Trophoblast cell (in vitro differentiated cells and primary cell): ENCODE data around the gene TRIM24.
"Not testable (repeated sequence)": the region's sequence is repeated elsewhere in the genome, so short reads cannot be mapped to it uniquely, and the experiment has no call there.

Experiments used
- DNase-seq, 2 donors: peaks; one replicate each; pipeline ENCODE4 v3.0.0-alpha.2; 2016
- H2AFZ ChIP-seq: 2 replicates; pipeline ENCODE4 v1.6.1; 2013; ENCODE audit warnings: low read length, moderate library complexity, mild to moderate bottlenecking; ENCODE audit not compliant: insufficient read depth, poor library complexity
- H2AK5ac ChIP-seq: 2 replicates; pipeline ENCODE4 v1.6.1; 2013; ENCODE audit warnings: mild to moderate bottlenecking, low read length
- H2BK120ac ChIP-seq: 2 replicates; pipeline ENCODE4 v1.6.1; 2013; ENCODE audit warnings: low read length, mild to moderate bottlenecking, moderate library complexity; ENCODE audit not compliant: insufficient read depth, poor library complexity
- H2BK12ac ChIP-seq: 2 replicates; pipeline ENCODE4 v1.6.1; 2013; ENCODE audit warnings: mild to moderate bottlenecking, low read length, moderate library complexity
- H2BK5ac ChIP-seq: 2 replicates; pipeline ENCODE4 v1.6.1; 2013; ENCODE audit warnings: low read length, low read depth, moderate library complexity, mild to moderate bottlenecking; ENCODE audit not compliant: poor library complexity
- H3K14ac ChIP-seq: 2 replicates; pipeline ENCODE4 v1.6.1; 2013; ENCODE audit warnings: mild to moderate bottlenecking, low read length
- H3K18ac ChIP-seq: 2 replicates; pipeline ENCODE4 v1.6.1; 2013; ENCODE audit warnings: mild to moderate bottlenecking, low read length
- H3K23ac ChIP-seq: 2 replicates; pipeline ENCODE4 v1.6.1; 2013; ENCODE audit warnings: low read length
- H3K27ac ChIP-seq: 2 replicates; pipeline ENCODE4 v1.5.1; 2013; ENCODE audit warnings: low read depth, mild to moderate bottlenecking, inconsistent platforms, low read length, moderate library complexity
- H3K27me3 ChIP-seq: 2 replicates; pipeline ENCODE4 v1.6.1; 2013; ENCODE audit warnings: inconsistent platforms, mild to moderate bottlenecking, low read length, moderate library complexity; ENCODE audit not compliant: insufficient read depth
- H3K36me3 ChIP-seq, 2 experiments: 1 replicate in 1 of 2; 2 replicates in 1 of 2; pipeline ENCODE4 v1.6.1; 2013; ENCODE audit warnings: low read length in 2 of 2, mild to moderate bottlenecking in 2 of 2, moderate library complexity in 1 of 2; ENCODE audit not compliant: insufficient read depth in 2 of 2, control insufficient read depth in 1 of 2
- H3K4ac ChIP-seq: 2 replicates; pipeline ENCODE4 v1.6.1; 2013; ENCODE audit warnings: low read depth, mild to moderate bottlenecking, low read length, moderate library complexity
- H3K4me1 ChIP-seq, 2 experiments: 1 replicate in 1 of 2; 2 replicates in 1 of 2; pipeline ENCODE4 v1.6.1; 2013; ENCODE audit warnings: low read length in 2 of 2, mild to moderate bottlenecking in 2 of 2, moderate library complexity in 1 of 2; ENCODE audit not compliant: insufficient read depth in 2 of 2, control insufficient read depth in 1 of 2
- H3K4me2 ChIP-seq: 2 replicates; pipeline ENCODE4 v1.6.1; 2013; ENCODE audit warnings: inconsistent platforms, mild to moderate bottlenecking, low read length, moderate library complexity
- H3K4me3 ChIP-seq: 2 replicates; pipeline ENCODE4 v1.5.1; 2013; ENCODE audit warnings: mild to moderate bottlenecking, low read depth, low read length, inconsistent platforms
- H3K79me1 ChIP-seq: one replicate; pipeline ENCODE4 v1.6.1; 2013; ENCODE audit warnings: low read length
- H3K79me2 ChIP-seq: 2 replicates; pipeline ENCODE4 v1.6.1; 2013; ENCODE audit warnings: low read length, mild to moderate bottlenecking; ENCODE audit not compliant: control insufficient read depth, insufficient read depth, poor library complexity
- H3K9ac ChIP-seq: 2 replicates; pipeline ENCODE4 v1.6.1; 2013; ENCODE audit warnings: mild to moderate bottlenecking, low read length
- H3K9me3 ChIP-seq: 2 replicates; pipeline ENCODE4 v1.6.1; 2013; ENCODE audit warnings: low read depth, mild to moderate bottlenecking, control low read depth, inconsistent platforms, low read length; ENCODE audit not compliant: insufficient read depth
- H4K12ac ChIP-seq: 2 replicates; pipeline ENCODE4 v1.6.1; 2013; ENCODE audit warnings: low read depth, mild to moderate bottlenecking, low read length, moderate library complexity
- H4K8ac ChIP-seq: 2 replicates; pipeline ENCODE4 v1.6.1; 2013; ENCODE audit warnings: low read depth, mild to moderate bottlenecking, low read length, moderate library complexity
- H4K91ac ChIP-seq: one replicate; pipeline ENCODE4 v1.6.1; 2013; ENCODE audit warnings: low read depth, mild to moderate bottlenecking, low read length, moderate library complexity
- WGBS: extraction: QIAGEN DNeasy Blood & Tissue Kit; methylation state at CpG from one replicate; pipeline ENCODE4 v1.1.7; 2013; ENCODE audit warnings: missing lambda C conversion rate; ENCODE audit not compliant: insufficient read length, insufficient coverage; ENCODE audit errors: extremely low coverage; 5-methylcytosine and 5-hydroxymethylcytosine counted together

The TRIM24 gene

GRCh38 chr7:138481447-138482380 lies 21.7 kb downstream of the TRIM24 start:
- H3K79me1 ChIP-seq, result no peaks in the 10 kb centered on the region

GRCh38 chr7:138483531-138483930 lies 23.5 kb downstream of the TRIM24 start:
- H3K79me2 ChIP-seq, result peaks cover 14% of the 10 kb centered on the region
- H3K79me1 ChIP-seq, result no peaks in the 10 kb centered on the region
- no peak overlapping the region for H3K4me3 ChIP-seq
- no peak overlapping the region for H3K27ac ChIP-seq
- no peak overlapping the region for H2AK5ac ChIP-seq
- no peak overlapping the region for H3K23ac ChIP-seq
- peak overlapping the region; percentile 97 for H3K4ac ChIP-seq
- H3K14ac ChIP-seq, result no peak overlapping the region
- H4K91ac ChIP-seq, result no peak overlapping the region
- no peak overlapping the region for H3K18ac ChIP-seq
- DNase-seq, result no peak
- H2BK5ac ChIP-seq, result no peak overlapping the region
- H2AFZ ChIP-seq, result no peak overlapping the region
- H2BK12ac ChIP-seq, result no peak overlapping the region
- WGBS, result no CpG with 5 or more reads among the region's 2 CpGs
- H3K36me3 ChIP-seq, result peaks cover 0 to 2% of the 10 kb centered on the region in 2 experiments
- no peaks in the 10 kb centered on the region for H3K9me3 ChIP-seq
- H4K12ac ChIP-seq, result no peak overlapping the region
- H3K9ac ChIP-seq, result no peak overlapping the region
- no peaks in the 10 kb centered on the region for H3K27me3 ChIP-seq
- H4K8ac ChIP-seq, result no peak overlapping the region
- H3K4me2 ChIP-seq, result no peak overlapping the region
- H2BK120ac ChIP-seq, result no peak overlapping the region
- H3K4me1 ChIP-seq, result peaks cover 0 to 2% of the 10 kb centered on the region in 2 experiments

More at GRCh38 chr7:138481447-138482380, 21.7 kb downstream of the TRIM24 start:
- Histone ChIP-seq H3K9ac (no peak overlapping the region), H3K4ac (peak overlapping the region; percentile 78), H2AK5ac (no peak overlapping the region), H2BK5ac (no peak overlapping the region), H3K4me2 (no peak overlapping the region), H4K8ac (no peak overlapping the region), H4K91ac (no peak overlapping the region), H3K27me3 (no peaks in the 10 kb centered on the region), H2BK12ac (no peak overlapping the region), H3K4me3 (no peak overlapping the region), H3K4me1 (peaks cover 0 to 4% of the 10 kb centered on the region in 2 experiments), H3K23ac (no peak overlapping the region), H3K27ac (no peak overlapping the region), H3K18ac (no peak overlapping the region), H3K9me3 (no peaks in the 10 kb centered on the region), H4K12ac (no peak overlapping the region), H3K14ac (no peak overlapping the region), H2BK120ac (no peak overlapping the region), H2AFZ (no peak overlapping the region), H3K79me2 (peaks cover 15% of the 10 kb centered on the region), H3K36me3 (peaks cover 0 to 2% of the 10 kb centered on the region in 2 experiments)
- no peak for DNase-seq
- no CpG with 5 or more reads among the region's 11 CpGs for WGBS

GRCh38 chr7:138485508-138485907 lies 25.4 kb downstream of the TRIM24 start:
- not testable (repeated sequence) for H3K4me3 ChIP-seq, H3K27me3 ChIP-seq, H3K27ac ChIP-seq

GRCh38 chr7:138489139-138489538 lies 29.1 kb downstream of the TRIM24 start:
- H3K14ac ChIP-seq, DNase-seq, H4K91ac ChIP-seq, H3K27me3 ChIP-seq, H2BK120ac ChIP-seq, H3K4me1 ChIP-seq, H3K18ac ChIP-seq, H2BK5ac ChIP-seq, H3K23ac ChIP-seq, H2BK12ac ChIP-seq, H3K4me2 ChIP-seq, H3K36me3 ChIP-seq, H3K79me1 ChIP-seq, H3K4me3 ChIP-seq, H3K9ac ChIP-seq, H4K8ac ChIP-seq, H3K9me3 ChIP-seq, H2AFZ ChIP-seq, H4K12ac ChIP-seq, H3K27ac ChIP-seq, H2AK5ac ChIP-seq, H3K4ac ChIP-seq: not testable (repeated sequence)
- H3K79me2 ChIP-seq, result peaks cover 11% of the 10 kb centered on the region
- no CpG with 5 or more reads among the region's 6 CpGs for WGBS

More at GRCh38 chr7:138485508-138485907, 25.4 kb downstream of the TRIM24 start:
- H3K4me2 ChIP-seq, H3K79me1 ChIP-seq, H4K8ac ChIP-seq, H3K23ac ChIP-seq, H2AK5ac ChIP-seq, H2AFZ ChIP-seq, H2BK12ac ChIP-seq, H2BK5ac ChIP-seq, H3K4me1 ChIP-seq, H4K91ac ChIP-seq, H4K12ac ChIP-seq, H3K9ac ChIP-seq, H3K18ac ChIP-seq, H3K9me3 ChIP-seq, DNase-seq, H2BK120ac ChIP-seq, H3K14ac ChIP-seq, H3K36me3 ChIP-seq: not testable (repeated sequence)
- no CpG with 5 or more reads among the region's 1 CpG for WGBS
- Histone ChIP-seq H3K4ac (peak overlapping the region; percentile 64), H3K79me2 (peaks cover 11% of the 10 kb centered on the region)
